Fibroblast of lung (primary cell): Measurements from ENCODE around the gene YPEL3. TPM values are rescaled to one million over a fixed set of nuclear protein-coding genes. Genes with fewer than 3 reads are reported as not detected.

ENCODE experiments used
- DNase-seq, 2 donors: peaks; one replicate each; pipeline versions ENCODE4 v3.0.0 to v3.0.0-alpha.2; 2010; ENCODE audit warnings: low read depth in 2 of 2
- H2AFZ ChIP-seq: 2 replicates; pipeline ENCODE4 v1.5.1; 2012; ENCODE audit warnings: low read length, control low read depth, inconsistent platforms
- H3K27ac ChIP-seq: 2 replicates; pipeline ENCODE4 v1.5.1; 2011; ENCODE audit warnings: low read length, control low read depth; ENCODE audit not compliant: insufficient read depth
- H3K27me3 ChIP-seq: 2 replicates; pipeline ENCODE4 v1.5.1; 2011; ENCODE audit warnings: mild to moderate bottlenecking, low read length; ENCODE audit not compliant: control insufficient read depth, insufficient read depth
- H3K36me3 ChIP-seq: 2 replicates; pipeline ENCODE4 v1.5.1; 2011; ENCODE audit warnings: low read length; ENCODE audit not compliant: control insufficient read depth, insufficient read depth
- H3K4me1 ChIP-seq: 2 replicates; pipeline ENCODE4 v1.5.1; 2011; ENCODE audit warnings: low read length; ENCODE audit not compliant: control insufficient read depth, insufficient read depth; ENCODE audit errors: extremely low read depth
- H3K4me2 ChIP-seq: 2 replicates; pipeline ENCODE4 v1.5.1; 2011; ENCODE audit warnings: low read length, control low read depth; ENCODE audit not compliant: insufficient read depth; ENCODE audit errors: extremely low read depth
- H3K4me3 ChIP-seq, 4 experiments: fragments of 200-600 bp in 1 of 4; sonication (generic) in 1 of 4; replicated peaks in 1 of 4; 2 replicates each; pipeline ENCODE4 v1.5.1; 2011 to 2016; ENCODE audit warnings: low read length in 4 of 4, low read depth in 3 of 4, mild to moderate bottlenecking in 3 of 4, control low read depth in 2 of 4, inconsistent platforms in 1 of 4, mixed read lengths in 1 of 4; ENCODE audit not compliant: insufficient read depth in 1 of 4; ENCODE audit errors: control extremely low read depth in 1 of 4
- H3K79me2 ChIP-seq: 2 replicates; pipeline ENCODE4 v1.5.1; 2012; ENCODE audit warnings: mild to moderate bottlenecking, low read length, inconsistent platforms; ENCODE audit not compliant: control insufficient read depth, insufficient read depth
- H3K9ac ChIP-seq: 2 replicates; pipeline ENCODE4 v1.5.1; 2011; ENCODE audit warnings: mild to moderate bottlenecking, low read length, control low read depth; ENCODE audit not compliant: insufficient read depth
- H3K9me3 ChIP-seq: 2 replicates; pipeline ENCODE4 v1.5.1; 2012; ENCODE audit warnings: low read depth, low read length; ENCODE audit not compliant: control insufficient read depth, insufficient read depth
- H4K20me1 ChIP-seq: 2 replicates; pipeline ENCODE4 v1.5.1; 2011; ENCODE audit warnings: low read length; ENCODE audit not compliant: control insufficient read depth, insufficient read depth; ENCODE audit errors: extremely low read depth
- EZH2 ChIP-seq: IDR thresholded peaks from 2 replicates; pipeline ENCODE4 v1.5.1; 2012; ENCODE audit warnings: low read length, control low read depth, mild to moderate bottlenecking; ENCODE audit errors: missing control alignments
- polyA plus RNA-seq, 2 donors: library from polyadenylated mRNA; depleted of rRNA in 1 of 2; stranded (reverse) in 1 of 2; unstranded in 1 of 2; fragments of >200 nt; gene quantifications; 2 replicates each; pipeline ENCODE4 v1.2.1, GENCODE V29; 2011 to 2012; ENCODE audit warnings: missing spikeins in 1 of 2
- total RNA-seq: library from RNA; depleted of rRNA; stranded (reverse); fragments of >200 nt; gene quantifications from 2 replicates; pipeline ENCODE4 v1.2.1, GENCODE V29; 2014
- TF ChIP-seq, protein P1 (sequence below), 2 donors: IDR thresholded peaks in 1 of 2; conservative IDR thresholded peaks in 1 of 2; 1 replicate in 1 of 2; 2 replicates in 1 of 2; pipeline ENCODE4 v1.5.1; 2011 to 2012; ENCODE audit warnings: low read length in 2 of 2, control low read depth in 1 of 2, inconsistent platforms in 1 of 2, low read depth in 1 of 2, mild to moderate bottlenecking in 1 of 2

YPEL3 gene
- total and polyA plus RNA-seq, 2 donors (not counting 1 experiment from before 2014, with no cell fraction given), result 16.0 to 21.4 TPM

DNA sequence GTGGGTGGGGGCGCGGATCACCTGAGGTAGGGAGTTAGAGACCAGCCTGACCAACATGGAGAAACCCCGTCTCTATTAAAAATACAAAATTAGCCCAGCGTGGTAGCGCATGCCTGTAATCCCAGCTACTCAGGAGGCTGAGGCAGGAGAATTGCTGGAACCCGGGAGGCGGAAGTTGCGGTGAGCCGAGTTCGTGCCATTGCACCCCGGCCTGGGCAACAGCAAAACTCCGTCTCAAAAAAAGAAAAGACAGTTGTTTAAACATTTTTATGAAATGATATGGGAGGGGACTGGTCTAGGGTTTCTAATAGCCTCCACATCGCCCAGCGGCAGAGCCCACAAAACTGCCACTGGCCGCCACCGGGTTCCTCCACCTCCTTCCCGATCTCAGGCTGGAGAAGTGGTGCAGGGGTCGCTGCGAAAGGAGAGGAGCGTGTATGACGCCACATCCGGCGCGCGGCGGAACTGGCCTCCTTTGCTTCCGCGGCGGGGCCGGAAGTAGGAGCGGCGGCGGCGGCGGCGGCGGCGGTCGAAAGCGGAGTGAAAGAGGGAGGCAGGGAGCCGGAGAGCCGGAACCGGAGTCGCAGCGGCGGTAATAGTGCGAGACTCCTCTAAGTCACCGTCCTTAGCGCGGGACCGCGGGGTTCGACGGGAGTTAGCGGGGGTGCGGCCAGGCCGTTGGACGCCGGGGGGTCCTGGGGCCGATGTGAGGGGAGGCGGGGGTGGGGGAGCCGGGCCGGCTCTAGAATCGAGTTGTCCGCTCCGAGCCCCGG lies 20.3 kb downstream of the YPEL3 start, which contains the start of gene PPP4C:
Gene PPP4C, plus strand, starts transcription at position 492 of the 773 bp plus-strand sequence. CDS start 384 bp downstream, outside the sequence.
- Histone ChIP-seq H3K27ac (peak within 1 kb of the TSS; percentile 95), H3K9ac (peak within 1 kb of the TSS; percentile 93), H3K4me3 (peak within 1 kb of the TSS; percentile 73 to 97 (median 88)), H3K27me3 (no peaks in the 10 kb centered on the region), H3K79me2 (peaks cover 43% of the 10 kb centered on the region), H3K4me1 (peaks cover 13% of the 10 kb centered on the region), H3K9me3 (no peaks in the 10 kb centered on the region), H4K20me1 (no peaks in the 10 kb centered on the region), H2AFZ (no peak within 1 kb of the TSS), H3K4me2 (peak within 1 kb of the TSS; percentile 100), H3K36me3 (peaks cover 25% of the 10 kb centered on the region)
- TF ChIP-seq EZH2, result no peak
- TF ChIP-seq, protein P1, sequence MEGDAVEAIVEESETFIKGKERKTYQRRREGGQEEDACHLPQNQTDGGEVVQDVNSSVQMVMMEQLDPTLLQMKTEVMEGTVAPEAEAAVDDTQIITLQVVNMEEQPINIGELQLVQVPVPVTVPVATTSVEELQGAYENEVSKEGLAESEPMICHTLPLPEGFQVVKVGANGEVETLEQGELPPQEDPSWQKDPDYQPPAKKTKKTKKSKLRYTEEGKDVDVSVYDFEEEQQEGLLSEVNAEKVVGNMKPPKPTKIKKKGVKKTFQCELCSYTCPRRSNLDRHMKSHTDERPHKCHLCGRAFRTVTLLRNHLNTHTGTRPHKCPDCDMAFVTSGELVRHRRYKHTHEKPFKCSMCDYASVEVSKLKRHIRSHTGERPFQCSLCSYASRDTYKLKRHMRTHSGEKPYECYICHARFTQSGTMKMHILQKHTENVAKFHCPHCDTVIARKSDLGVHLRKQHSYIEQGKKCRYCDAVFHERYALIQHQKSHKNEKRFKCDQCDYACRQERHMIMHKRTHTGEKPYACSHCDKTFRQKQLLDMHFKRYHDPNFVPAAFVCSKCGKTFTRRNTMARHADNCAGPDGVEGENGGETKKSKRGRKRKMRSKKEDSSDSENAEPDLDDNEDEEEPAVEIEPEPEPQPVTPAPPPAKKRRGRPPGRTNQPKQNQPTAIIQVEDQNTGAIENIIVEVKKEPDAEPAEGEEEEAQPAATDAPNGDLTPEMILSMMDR (conservative IDR thresholded peaks at IDR 0.05 in 1 of 2, IDR thresholded peaks at IDR 0.05 in 1 of 2; ENCODE audit: low read depth in 1 of 2, low read length in 2 of 2), result no peak
- peak; percentile 88 to 89 for DNase-seq

DNA sequence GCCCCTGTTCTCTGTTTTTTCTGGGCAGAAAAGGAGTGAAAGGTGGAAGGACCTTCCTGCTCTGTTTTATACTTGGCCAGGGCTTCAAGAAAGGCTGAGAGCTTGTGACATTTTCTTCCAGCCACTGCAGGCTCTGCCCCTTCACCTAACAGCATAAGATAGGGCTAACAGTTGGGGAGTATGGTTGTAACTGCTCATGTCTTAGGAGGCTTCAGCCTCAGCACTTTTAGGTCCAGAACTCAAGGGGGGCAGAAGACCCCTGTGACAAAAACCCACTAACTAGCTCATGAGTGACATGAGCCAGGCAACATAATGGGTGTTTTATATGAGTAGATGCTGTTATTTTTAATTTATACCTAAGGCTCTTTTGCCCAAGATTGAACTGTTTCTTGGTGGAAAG lies 25.5 kb downstream of the YPEL3 start:
- peaks cover 36% of the 10 kb centered on the region for H3K36me3 ChIP-seq
- no peak overlapping the region for H3K9ac ChIP-seq
- peaks cover 21% of the 10 kb centered on the region for H3K4me1 ChIP-seq
- H4K20me1 ChIP-seq, result no peaks in the 10 kb centered on the region
- peak overlapping the region in 1 of 4 experiments; percentile 36 for H3K4me3 ChIP-seq
- TF ChIP-seq, protein P1 (conservative IDR thresholded peaks at IDR 0.05 in 1 of 2, IDR thresholded peaks at IDR 0.05 in 1 of 2; ENCODE audit: low read depth in 1 of 2, low read length in 2 of 2), result no peak
- TF ChIP-seq EZH2, result no peak
- no peaks in the 10 kb centered on the region for H3K27me3 ChIP-seq
- no peak overlapping the region for H3K27ac ChIP-seq
- peaks cover 50% of the 10 kb centered on the region for H3K79me2 ChIP-seq
- DNase-seq, result no peak
- no peaks in the 10 kb centered on the region for H3K9me3 ChIP-seq
- H3K4me2 ChIP-seq, result peak overlapping the region; percentile 70
- no peak overlapping the region for H2AFZ ChIP-seq

DNA sequence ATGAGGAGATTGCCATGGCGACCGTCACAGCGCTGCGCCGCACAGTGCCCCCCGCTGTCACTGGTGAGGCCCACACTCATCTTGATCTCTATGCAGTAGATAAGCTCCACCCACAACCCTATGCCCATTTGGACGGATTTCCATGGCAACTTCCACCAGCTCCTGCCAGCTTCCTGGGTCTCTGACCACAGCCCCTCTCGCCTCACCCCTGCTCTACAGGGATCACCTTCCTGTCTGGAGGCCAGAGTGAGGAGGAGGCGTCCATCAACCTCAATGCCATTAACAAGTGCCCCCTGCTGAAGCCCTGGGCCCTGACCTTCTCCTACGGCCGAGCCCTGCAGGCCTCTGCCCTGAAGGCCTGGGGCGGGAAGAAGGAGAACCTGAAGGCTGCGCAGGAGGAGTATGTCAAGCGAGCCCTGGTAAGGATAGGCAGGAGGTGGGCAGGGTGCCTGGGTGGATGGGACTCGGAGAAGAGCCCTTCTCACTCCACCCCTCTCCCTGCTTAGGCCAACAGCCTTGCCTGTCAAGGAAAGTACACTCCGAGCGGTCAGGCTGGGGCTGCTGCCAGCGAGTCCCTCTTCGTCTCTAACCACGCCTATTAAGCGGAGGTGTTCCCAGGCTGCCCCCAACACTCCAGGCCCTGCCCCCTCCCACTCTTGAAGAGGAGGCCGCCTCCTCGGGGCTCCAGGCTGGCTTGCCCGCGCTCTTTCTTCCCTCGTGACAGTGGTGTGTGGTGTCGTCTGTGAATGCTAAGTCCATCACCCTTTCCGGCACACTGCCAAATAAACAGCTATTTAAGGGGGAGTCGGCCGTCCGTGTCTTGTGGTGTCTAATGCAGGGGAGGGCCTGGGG lies 26.2 kb downstream of the YPEL3 start:
- H2AFZ ChIP-seq, result no peak overlapping the region
- H4K20me1 ChIP-seq, result no peaks in the 10 kb centered on the region
- peak overlapping the region; percentile 70 for H3K4me2 ChIP-seq
- H3K79me2 ChIP-seq, result peaks cover 50% of the 10 kb centered on the region
- peak overlapping the region; percentile 28 for H3K9ac ChIP-seq
- H3K9me3 ChIP-seq, result no peaks in the 10 kb centered on the region
- H3K4me3 ChIP-seq, result peak overlapping the region in 2 of 4 experiments; percentile 20 to 36
- TF ChIP-seq, protein P1 (conservative IDR thresholded peaks at IDR 0.05 in 1 of 2, IDR thresholded peaks at IDR 0.05 in 1 of 2; ENCODE audit: low read depth in 1 of 2, low read length in 2 of 2), result no peak
- TF ChIP-seq EZH2, result no peak
- H3K4me1 ChIP-seq, result peaks cover 21% of the 10 kb centered on the region
- DNase-seq, result peak in 1 of 2 donors; percentile 57
- H3K36me3 ChIP-seq, result peaks cover 36% of the 10 kb centered on the region
- H3K27ac ChIP-seq, result peak overlapping the region; percentile 23
- H3K27me3 ChIP-seq, result no peaks in the 10 kb centered on the region
